Measurements from ENCODE around the gene NMUR1. TPM values are rescaled to one million over a fixed set of nuclear protein-coding genes. Genes with fewer than 3 reads are reported as not detected.
"Not testable (repeated sequence)": the region's sequence is repeated elsewhere in the genome, so short reads cannot be mapped to it uniquely, and the experiment has no call there.

Gene NMUR1
- polyA plus RNA-seq, 1 of the 3 experiments (the other 2 are of a cell fraction), result not detected

GRCh38 chr2:231556981-231557380 is 26.7 kb upstream of the NMUR1 start:
- Histone ChIP-seq H3K9me3 (0 out of 2 replicates have a peak, but pooled peaks cover 9% of the 10 kb centered on the region), H4K20me1 (ENCODE audit: insufficient read depth) (no peaks in the 10 kb centered on the region), H3K4me1 (ENCODE audit: control insufficient read depth in 1 of 2, insufficient read depth in 2 of 2, low read depth in 1 of 2, low read length in 1 of 2) (no peaks in the 10 kb centered on the region), H3F3A (replicated peaks; ENCODE audit: insufficient read depth) (no peaks in the 10 kb centered on the region), H3K36me3 (replicated peaks in 1 of 2; ENCODE audit: control insufficient read depth in 1 of 2, insufficient read depth in 2 of 2, low read length in 1 of 2) (no peaks in the 10 kb centered on the region), H3K27ac (ENCODE audit: low read depth in 2 of 2, low read length in 1 of 2) (no peak overlapping the region), H3K9me2 (no peaks in the 10 kb centered on the region), H3K79me2 (ENCODE audit: insufficient read depth) (no peaks in the 10 kb centered on the region), H3K4me3 (ENCODE audit: low read depth in 2 of 2, low read length in 1 of 2) (no peak overlapping the region), H3K27me3 (ENCODE audit: insufficient read depth) (no peaks in the 10 kb centered on the region), H3K9ac (no peak overlapping the region), H2AFZ (ENCODE audit: low read depth) (no peak overlapping the region), H3K4me2 (no peak overlapping the region)
- DNase-seq, result no peak
- WGBS (ENCODE audit: low lambda C conversion rate), result 54% methylated on average over 4 of the region's 7 CpGs
- ChIA-PET POLR2A (no interaction called here), CTCF (interaction anchor here (0.8 to 6.6 kb wide), 11 partner anchors 11 to 157 kb away, joined by 3 to 50 read pairs (median 7); partner anchors contain the start of gene NMUR1)
- TF ChIP-seq NRF1 (IDR thresholded peaks at IDR 0.05; ENCODE audit: low read depth, low read length), result no peak
- TF ChIP-seq CHD2 (IDR thresholded peaks at IDR 0.05; ENCODE audit: low read length, partially characterized antibody), result no peak
- no peak for TF ChIP-seq NFIC (IDR thresholded peaks at IDR 0.05; ENCODE audit: borderline replicate concordance)
- no peak for TF ChIP-seq MXI1 (IDR thresholded peaks at IDR 0.05; ENCODE audit: low read depth, low read length)
- TF ChIP-seq CTCF (IDR thresholded peaks at IDR 0.05), result no peak
- TF ChIP-seq FOXJ3 (CRISPR knock-in tag; IDR thresholded peaks at IDR 0.05), result no peak
- TF ChIP-seq EZH2phosphoT487 (IDR thresholded peaks at IDR 0.05; ENCODE audit: borderline replicate concordance, low read depth), result no peak
- no peak for TF ChIP-seq GATA2 (CRISPR knock-in tag; IDR thresholded peaks at IDR 0.05)
- TF ChIP-seq TCF12 (IDR thresholded peaks at IDR 0.05), result no peak

DNA sequence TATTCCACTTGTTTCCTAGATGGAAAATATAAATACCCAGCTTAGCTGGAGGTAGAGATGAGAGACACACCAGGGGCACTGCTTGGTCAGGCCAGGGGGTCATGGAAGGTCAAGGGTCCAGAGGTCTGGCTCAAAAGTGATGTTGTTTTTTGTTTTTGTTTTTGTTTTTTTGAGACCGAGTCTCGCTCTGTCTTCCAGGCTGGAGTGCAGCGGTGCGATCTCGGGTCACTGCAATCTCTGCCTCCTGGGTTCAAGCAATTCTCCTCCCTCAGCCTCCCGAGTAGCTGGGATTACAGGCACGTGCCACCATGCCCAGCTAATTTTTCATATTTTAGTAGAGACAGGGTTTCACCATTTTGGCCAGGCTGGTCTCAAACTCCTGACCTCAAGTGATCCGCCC is 26.3 kb upstream of the NMUR1 start:
- H3K4me1 ChIP-seq (ENCODE audit: control insufficient read depth in 1 of 2, insufficient read depth in 2 of 2, low read depth in 1 of 2, low read length in 1 of 2); H3K27me3 ChIP-seq (ENCODE audit: insufficient read depth); POLR2A ChIA-PET; H3K27ac ChIP-seq (ENCODE audit: low read depth in 2 of 2, low read length in 1 of 2); H3K9me2 ChIP-seq; H4K20me1 ChIP-seq (ENCODE audit: insufficient read depth); H3K4me2 ChIP-seq; H3K4me3 ChIP-seq (ENCODE audit: low read depth in 2 of 2, low read length in 1 of 2); H3F3A ChIP-seq (replicated peaks; ENCODE audit: insufficient read depth); H3K9ac ChIP-seq; H3K9me3 ChIP-seq; H2AFZ ChIP-seq (ENCODE audit: low read depth); H3K79me2 ChIP-seq (ENCODE audit: insufficient read depth); DNase-seq; H3K36me3 ChIP-seq (replicated peaks in 1 of 2; ENCODE audit: control insufficient read depth in 1 of 2, insufficient read depth in 2 of 2, low read length in 1 of 2): not testable (repeated sequence)
- WGBS (ENCODE audit: low lambda C conversion rate), result 90% methylated on average over 8 of the region's 8 CpGs
- CTCF ChIA-PET, result interaction anchor here (1.2 to 6.6 kb wide), 8 partner anchors 24 to 157 kb away, joined by 3 to 50 read pairs (median 6); partner anchors contain the start of gene NMUR1

Data from SK-N-SH (cell line).